Astrocyte (in vitro differentiated cells and primary cell): ENCODE results near the gene CACNA1C. TPM values are rescaled to one million over a fixed set of nuclear protein-coding genes. Genes with fewer than 3 reads are reported as not detected.

Source experiments
- DNase-seq: peaks from one replicate; pipeline ENCODE4 v3.0.0-alpha.2; 2010; ENCODE audit warnings: low read depth
- FAIRE-seq: peaks from 2 replicates; lab custom pipeline; 2011; peaks lifted over from hg19 to GRCh38; lab: Jason Lieb, UNC
- H2AFZ ChIP-seq: 2 replicates; pipeline ENCODE4 v1.6.0; 2012; ENCODE audit warnings: low read depth, low read length, inconsistent platforms
- H3K27ac ChIP-seq: 2 replicates; pipeline ENCODE4 v1.5.1; 2011; ENCODE audit warnings: low read depth, low read length, inconsistent platforms
- H3K27me3 ChIP-seq: 2 replicates; pipeline ENCODE4 v1.6.0; 2011; ENCODE audit warnings: low read length, inconsistent platforms; ENCODE audit not compliant: insufficient read depth
- H3K36me3 ChIP-seq: 2 replicates; pipeline ENCODE4 v1.5.1; 2011; ENCODE audit warnings: low read length, inconsistent platforms; ENCODE audit not compliant: insufficient read depth
- H3K4me1 ChIP-seq: 2 replicates; pipeline ENCODE4 v1.5.1; 2011; ENCODE audit warnings: low read length, inconsistent platforms; ENCODE audit not compliant: insufficient read depth
- H3K4me2 ChIP-seq: 2 replicates; pipeline ENCODE4 v1.6.0; 2012; ENCODE audit warnings: low read length, inconsistent platforms
- H3K4me3 ChIP-seq: 2 replicates; pipeline ENCODE4 v1.5.1; 2011; ENCODE audit warnings: low read depth, mild to moderate bottlenecking, low read length, inconsistent platforms; ENCODE audit not compliant: insufficient read depth
- H3K79me2 ChIP-seq: 2 replicates; pipeline ENCODE4 v1.6.0; 2012; ENCODE audit warnings: mild to moderate bottlenecking, low read length, inconsistent platforms; ENCODE audit not compliant: insufficient read depth
- H3K9ac ChIP-seq: 2 replicates; pipeline ENCODE4 v1.6.0; 2012; ENCODE audit warnings: mild to moderate bottlenecking, low read length, inconsistent platforms
- H3K9me3 ChIP-seq: 2 replicates; pipeline ENCODE4 v1.5.1; 2012; ENCODE audit warnings: low read depth, mild to moderate bottlenecking, low read length, inconsistent platforms; ENCODE audit not compliant: insufficient read depth
- H4K20me1 ChIP-seq: 2 replicates; pipeline ENCODE4 v1.6.0; 2012; ENCODE audit warnings: low read length, inconsistent platforms; ENCODE audit not compliant: insufficient read depth
- H3K27ac Mint-ChIP-seq: one replicate; pipeline ENCODE4 v1.8.0; 2021; ENCODE audit warnings: mild to moderate bottlenecking, mixed read lengths; ENCODE audit not compliant: unreplicated experiment
- H3K27me3 Mint-ChIP-seq: one replicate; pipeline ENCODE4 v1.8.0; 2021; ENCODE audit warnings: low read depth, mixed read lengths; ENCODE audit not compliant: unreplicated experiment
- H3K36me3 Mint-ChIP-seq: one replicate; pipeline ENCODE4 v1.8.0; 2021; ENCODE audit warnings: low read depth, mixed read lengths; ENCODE audit not compliant: unreplicated experiment
- H3K4me1 Mint-ChIP-seq: one replicate; pipeline ENCODE4 v1.8.0; 2021; ENCODE audit warnings: low read depth, mixed read lengths; ENCODE audit not compliant: unreplicated experiment
- H3K4me3 Mint-ChIP-seq: one replicate; pipeline ENCODE4 v1.8.0; 2021; ENCODE audit warnings: mild to moderate bottlenecking, moderate library complexity, mixed read lengths; ENCODE audit not compliant: unreplicated experiment
- H3K9me3 Mint-ChIP-seq: one replicate; pipeline ENCODE4 v1.8.0; 2021; ENCODE audit warnings: mild to moderate bottlenecking, mixed read lengths; ENCODE audit not compliant: unreplicated experiment
- CTCF ChIP-seq: IDR thresholded peaks from 2 replicates; pipeline ENCODE4 v1.5.1; 2011; ENCODE audit warnings: low read depth, mild to moderate bottlenecking, inconsistent platforms, low read length, moderate library complexity; ENCODE audit not compliant: insufficient read depth
- EZH2 ChIP-seq: IDR thresholded peaks from 2 replicates; pipeline ENCODE4 v1.6.1; 2012; ENCODE audit warnings: mild to moderate bottlenecking, low read length, inconsistent platforms; ENCODE audit not compliant: insufficient read depth
- total RNA-seq: library from RNA; stranded (reverse); gene quantifications from 2 replicates; pipeline ENCODE4 v1.2.1, GENCODE V29; 2021

CACNA1C gene
- total RNA-seq, 1 donor from 2014 or later: 2.1 TPM

- no peaks in the 10 kb centered on the region for H3K27me3 ChIP-seq
- H4K20me1 ChIP-seq: peaks cover 5% of the 10 kb centered on the region
- H3K4me3 ChIP-seq: no peak overlapping the region
- no peaks in the 10 kb centered on the region for H3K9me3 ChIP-seq
- no peak overlapping the region for H3K4me3 Mint-ChIP-seq
- FAIRE-seq (no peak), DNase-seq (no peak)
- H3K79me2 ChIP-seq: no peaks in the 10 kb centered on the region
- no peaks in the 10 kb centered on the region for H3K4me1 Mint-ChIP-seq
- H3K4me2 ChIP-seq: no peak overlapping the region
- H3K9me3 Mint-ChIP-seq: no peaks in the 10 kb centered on the region
- no peaks in the 10 kb centered on the region for H3K4me1 ChIP-seq
- H2AFZ ChIP-seq: no peak overlapping the region
- no peak for TF ChIP-seq CTCF
- TF ChIP-seq EZH2: no peak
- no peak overlapping the region for H3K27ac Mint-ChIP-seq
- H3K27ac ChIP-seq: no peak overlapping the region
- no peak overlapping the region for H3K9ac ChIP-seq
- H3K36me3 Mint-ChIP-seq: no peaks in the 10 kb centered on the region
- H3K36me3 ChIP-seq: no peaks in the 10 kb centered on the region
- H3K27me3 Mint-ChIP-seq: peaks cover 14% of the 10 kb centered on the region
These were observed 401.9 kb downstream of the CACNA1C start for GRCh38 chr12:2454601-2455177.

GRCh38 chr12:2455410-2455809, 402.6 kb downstream of the CACNA1C start:
- no peak for TF ChIP-seq CTCF
- TF ChIP-seq EZH2: no peak
- H3K4me3 ChIP-seq: no peak overlapping the region
- no peaks in the 10 kb centered on the region for H3K9me3 ChIP-seq
- H4K20me1 ChIP-seq: peaks cover 5% of the 10 kb centered on the region
- Mint-ChIP-seq H3K27ac (no peak overlapping the region), H3K27me3 (peaks cover 11% of the 10 kb centered on the region), H3K36me3 (no peaks in the 10 kb centered on the region), H3K4me3 (no peak overlapping the region), H3K9me3 (peaks cover 3% of the 10 kb centered on the region), H3K4me1 (no peaks in the 10 kb centered on the region)
- no peaks in the 10 kb centered on the region for H3K27me3 ChIP-seq
- DNase-seq (no peak), FAIRE-seq (no peak)
- no peaks in the 10 kb centered on the region for H3K4me1 ChIP-seq
- H3K27ac ChIP-seq: no peak overlapping the region
- no peaks in the 10 kb centered on the region for H3K79me2 ChIP-seq
- no peak overlapping the region for H3K9ac ChIP-seq
- no peak overlapping the region for H2AFZ ChIP-seq
- H3K36me3 ChIP-seq: no peaks in the 10 kb centered on the region
- no peak overlapping the region for H3K4me2 ChIP-seq

GRCh38 chr12:2456122-2456812, 403.5 kb downstream of the CACNA1C start:
- H3K4me3 Mint-ChIP-seq: no peak overlapping the region
- Histone ChIP-seq H3K4me2 (no peak overlapping the region), H2AFZ (no peak overlapping the region), H3K4me1 (no peaks in the 10 kb centered on the region), H3K27ac (no peak overlapping the region), H3K79me2 (no peaks in the 10 kb centered on the region), H3K36me3 (no peaks in the 10 kb centered on the region), H3K9me3 (no peaks in the 10 kb centered on the region), H3K27me3 (no peaks in the 10 kb centered on the region), H4K20me1 (peaks cover 5% of the 10 kb centered on the region), H3K9ac (no peak overlapping the region), H3K4me3 (no peak overlapping the region)
- no peak for FAIRE-seq
- peaks cover 5% of the 10 kb centered on the region for H3K9me3 Mint-ChIP-seq
- H3K36me3 Mint-ChIP-seq: peaks cover 2% of the 10 kb centered on the region
- no peak for DNase-seq
- peaks cover 17% of the 10 kb centered on the region for H3K27me3 Mint-ChIP-seq
- TF ChIP-seq CTCF (no peak), EZH2 (no peak)
- no peaks in the 10 kb centered on the region for H3K4me1 Mint-ChIP-seq
- H3K27ac Mint-ChIP-seq: no peak overlapping the region
